ENCODE measurements around the gene SMYD4. TPM values are rescaled to one million over a fixed set of nuclear protein-coding genes. Genes with fewer than 3 reads are reported as not detected.
"Not testable (repeated sequence)": the region's sequence is repeated elsewhere in the genome, so short reads cannot be mapped to it uniquely, and the experiment has no call there.

SMYD4 gene
- polyA plus RNA-seq, 3 donors, result 11.7 to 13.4 (median 12.2) TPM

- DNase-seq (ENCODE audit: low read depth in 3 of 3, low spot score in 2 of 3), result no peak
Observed at GRCh38 chr17:1758807-1759206, 70.9 kb downstream of the SMYD4 start.

- DNase-seq (ENCODE audit: low read depth in 3 of 3, low spot score in 2 of 3), result no peak
Observed at GRCh38 chr17:1755827-1756262, 73.9 kb downstream of the SMYD4 start.

- DNase-seq (ENCODE audit: low read depth in 3 of 3, low spot score in 2 of 3), result no peak
Observed at GRCh38 chr17:1755252-1755826, 74.4 kb downstream of the SMYD4 start.

- no peak for DNase-seq (ENCODE audit: low read depth in 3 of 3, low spot score in 2 of 3)
Observed at GRCh38 chr17:1754430-1755112, 75.1 kb downstream of the SMYD4 start.

GRCh38 chr17:1753767-1754429 lies 75.8 kb downstream of the SMYD4 start:
- no peak for DNase-seq (ENCODE audit: low read depth in 3 of 3, low spot score in 2 of 3)

GRCh38 chr17:1752425-1753262 lies 77.1 kb downstream of the SMYD4 start:
- no peak for DNase-seq (ENCODE audit: low read depth in 3 of 3, low spot score in 2 of 3)

- no peak for DNase-seq (ENCODE audit: low read depth in 3 of 3, low spot score in 2 of 3)
Observed at GRCh38 chr17:1750628-1751027, 79.1 kb downstream of the SMYD4 start.

- no peak for DNase-seq (ENCODE audit: low read depth in 3 of 3, low spot score in 2 of 3)
Observed at GRCh38 chr17:1746975-1747543, 82.6 kb downstream of the SMYD4 start.

- DNase-seq (ENCODE audit: low read depth in 3 of 3, low spot score in 2 of 3), result no peak
Observed at GRCh38 chr17:1745513-1746020, 84.1 kb downstream of the SMYD4 start.

- DNase-seq (ENCODE audit: low read depth in 3 of 3, low spot score in 2 of 3), result no peak
Observed at GRCh38 chr17:1744551-1745512, 84.9 kb downstream of the SMYD4 start.

- DNase-seq (ENCODE audit: low read depth in 3 of 3, low spot score in 2 of 3), result no peak
Observed at GRCh38 chr17:1743088-1743439, 86.6 kb downstream of the SMYD4 start.

GRCh38 chr17:1742371-1743087 lies 87.2 kb downstream of the SMYD4 start, which contains the start of gene SERPINF2:
SERPINF2 (plus strand) TSS chr17:1742871; CDS start chr17:1744996, 2,125 bp downstream.
- no peak for DNase-seq (ENCODE audit: low read depth in 3 of 3, low spot score in 2 of 3)

- not testable (repeated sequence) for DNase-seq (ENCODE audit: low read depth in 3 of 3, low spot score in 2 of 3)
Observed at GRCh38 chr17:1741899-1742298, 87.8 kb downstream of the SMYD4 start.

- DNase-seq (ENCODE audit: low read depth in 3 of 3, low spot score in 2 of 3), result no peak
Observed at GRCh38 chr17:1737531-1738291, 92.0 kb downstream of the SMYD4 start.

- no peak for DNase-seq (ENCODE audit: low read depth in 3 of 3, low spot score in 2 of 3)
Observed at GRCh38 chr17:1736348-1737281, 93.1 kb downstream of the SMYD4 start.

GRCh38 chr17:1735834-1736347 lies 93.8 kb downstream of the SMYD4 start:
- no peak for DNase-seq (ENCODE audit: low read depth in 3 of 3, low spot score in 2 of 3)

- no peak for DNase-seq (ENCODE audit: low read depth in 3 of 3, low spot score in 2 of 3)
Observed at GRCh38 chr17:1735418-1735817, 94.3 kb downstream of the SMYD4 start.
